LHCN-M2 (cell line): Measurements from ENCODE around the gene SULT4A1. TPM values are rescaled to one million over a fixed set of nuclear protein-coding genes. Genes with fewer than 3 reads are reported as not detected.

ENCODE experiments used
- DNase-seq: peaks from one replicate; pipeline ENCODE4 v3.0.0-alpha.2; 2012; ENCODE audit warnings: low read depth
- total RNA-seq: library from RNA; depleted of rRNA; stranded (reverse); fragments of >200 nt; gene quantifications from 2 replicates; pipeline ENCODE4 v1.2.3, GENCODE V29; 2014

The SULT4A1 gene
- total RNA-seq, 1 experiment from 2014 or later, result 0.06 TPM

DNA sequence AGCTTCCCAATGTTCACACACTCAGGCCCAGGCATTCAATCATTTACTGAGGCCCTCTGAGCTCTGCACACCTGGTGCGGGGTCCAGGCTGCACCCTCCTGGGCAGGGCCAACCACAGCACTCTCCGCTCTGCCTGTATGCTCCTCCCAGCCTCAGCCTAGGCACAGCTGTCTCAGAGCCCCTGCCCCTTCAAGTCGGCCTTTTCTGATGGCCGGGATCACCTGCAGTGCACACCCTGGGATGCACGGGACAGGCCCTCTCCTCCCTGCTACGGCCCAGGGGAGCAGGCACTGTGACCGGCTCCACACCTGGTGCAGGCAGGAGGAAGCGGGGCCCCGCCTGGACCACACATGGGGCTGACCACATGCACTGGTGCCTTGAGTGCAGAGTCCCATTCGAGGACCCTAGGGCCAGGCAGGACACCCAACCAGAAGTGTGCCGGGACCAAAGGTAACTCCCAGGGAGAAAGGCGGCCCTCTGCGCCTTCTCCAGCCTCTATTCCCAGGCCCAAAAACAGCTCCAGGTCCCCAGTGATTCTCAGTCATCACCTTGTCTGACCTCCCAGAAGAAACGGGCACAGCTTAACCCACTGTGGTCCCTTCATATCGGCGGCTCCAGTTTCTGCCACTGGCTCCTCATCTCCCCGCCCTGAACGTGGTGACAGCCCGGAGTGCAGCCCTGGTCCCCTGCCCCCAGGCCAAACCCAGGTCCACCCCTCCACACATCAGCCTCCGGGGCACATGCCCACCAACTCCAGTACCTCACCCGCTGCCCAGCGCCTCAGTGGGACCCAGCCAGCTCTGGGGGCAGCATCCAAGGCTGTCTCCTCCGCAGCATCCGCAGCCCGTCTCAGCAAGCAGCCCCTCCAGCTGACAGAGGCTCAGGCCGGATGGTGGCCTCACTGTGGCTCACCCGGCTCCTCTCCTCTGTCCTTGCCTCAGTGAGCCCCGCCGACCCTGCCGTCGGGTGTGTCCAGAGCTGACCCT is 17.5 kb downstream of the SULT4A1 start:
- no peak for DNase-seq

DNA sequence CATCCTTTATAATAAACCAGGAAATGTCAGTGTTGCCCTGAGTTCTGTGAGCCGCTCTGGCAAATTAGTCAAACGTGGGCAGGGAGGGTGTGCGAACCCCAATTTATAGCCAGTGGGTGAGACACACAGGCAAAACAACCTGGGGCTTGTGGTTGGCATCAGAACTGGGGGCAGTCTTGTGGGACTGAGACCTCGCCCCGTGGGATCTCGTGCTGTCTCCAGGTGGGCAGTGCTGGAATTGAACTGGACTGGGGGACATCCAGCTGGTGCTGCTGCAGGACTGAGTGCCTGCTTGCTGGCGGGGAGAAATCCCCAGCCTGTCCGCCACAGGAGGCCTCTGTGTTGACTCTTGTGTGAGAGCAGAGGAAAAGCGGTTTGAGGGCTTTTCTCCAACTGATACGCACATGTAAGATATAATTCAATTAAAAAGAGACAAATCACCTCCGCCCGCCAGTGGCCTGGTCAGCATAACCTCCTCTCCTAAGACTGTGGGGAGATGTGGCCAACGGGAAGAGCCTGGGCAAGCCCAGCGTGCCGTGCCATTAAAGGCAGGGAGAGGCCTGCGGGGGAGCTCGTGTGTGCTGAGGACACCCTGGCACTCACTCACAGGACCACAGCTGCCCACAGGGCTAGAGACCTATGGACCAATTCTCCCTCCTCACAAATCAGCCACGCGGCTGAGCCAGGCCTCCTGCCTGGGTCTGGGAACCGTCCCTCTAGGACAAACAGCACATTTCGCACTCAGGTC is 18.4 kb downstream of the SULT4A1 start:
- no peak for DNase-seq

DNA sequence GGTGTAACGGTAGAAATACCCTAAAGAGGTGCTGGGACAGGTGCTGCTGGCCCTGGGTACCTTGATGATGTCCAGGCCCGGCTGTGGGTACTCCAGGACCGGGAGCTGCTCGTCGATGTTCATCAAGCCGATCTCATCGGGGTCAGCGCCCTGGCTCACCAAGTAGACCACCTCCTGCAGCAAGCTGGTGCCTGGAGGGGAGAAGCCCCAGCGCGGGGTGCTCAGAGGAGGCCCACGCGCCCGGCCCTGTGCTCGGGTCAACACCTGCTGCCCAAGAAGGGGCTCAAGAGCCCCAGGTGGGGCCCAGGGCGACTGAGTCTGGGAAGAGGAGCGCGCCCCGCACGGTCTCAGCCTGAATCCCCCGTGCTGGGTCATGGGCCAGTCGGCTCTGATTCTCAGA is 20.6 kb downstream of the SULT4A1 start:
- DNase-seq, result no peak

DNA sequence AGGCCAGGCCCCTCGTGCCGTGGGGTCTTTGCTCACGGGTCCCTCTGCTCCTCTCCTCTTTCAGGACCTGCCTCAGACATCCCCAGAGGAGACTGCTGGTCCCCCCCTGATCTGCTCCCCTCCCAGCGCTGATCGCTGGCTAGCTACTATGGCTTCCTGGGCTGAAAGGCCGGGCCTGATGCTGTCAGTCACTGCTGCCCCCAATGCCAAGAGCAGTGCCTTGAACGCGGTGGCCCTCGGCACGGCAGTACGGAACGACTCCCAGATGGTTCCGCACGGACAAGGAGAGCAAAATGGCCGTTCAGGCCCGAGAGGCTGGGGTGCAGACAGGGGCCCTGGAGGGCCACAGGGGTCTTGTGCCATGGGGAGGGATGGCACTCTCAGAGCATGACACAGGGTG is 21.5 kb downstream of the SULT4A1 start:
- DNase-seq, result no peak

DNA sequence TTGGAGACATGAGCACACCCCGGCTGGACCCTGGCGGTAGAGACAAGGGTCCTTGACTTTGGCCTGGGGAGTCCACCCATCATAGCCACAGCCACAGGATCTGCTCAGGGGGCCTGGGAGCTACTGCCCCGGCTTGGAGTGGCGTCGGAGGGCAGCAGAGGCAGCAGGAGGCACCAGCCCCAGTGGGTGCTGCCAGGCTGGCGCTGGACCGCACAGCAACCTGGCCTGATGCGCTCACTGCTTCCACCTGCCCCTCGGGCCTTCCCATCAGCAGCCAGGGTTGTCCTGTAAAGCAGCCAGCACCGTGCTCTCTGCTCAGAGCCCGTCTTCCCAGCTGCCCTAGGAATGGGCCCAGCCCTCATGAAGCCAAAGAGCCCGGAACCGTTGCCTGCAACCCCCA is 21.9 kb downstream of the SULT4A1 start:
- no peak for DNase-seq

DNA sequence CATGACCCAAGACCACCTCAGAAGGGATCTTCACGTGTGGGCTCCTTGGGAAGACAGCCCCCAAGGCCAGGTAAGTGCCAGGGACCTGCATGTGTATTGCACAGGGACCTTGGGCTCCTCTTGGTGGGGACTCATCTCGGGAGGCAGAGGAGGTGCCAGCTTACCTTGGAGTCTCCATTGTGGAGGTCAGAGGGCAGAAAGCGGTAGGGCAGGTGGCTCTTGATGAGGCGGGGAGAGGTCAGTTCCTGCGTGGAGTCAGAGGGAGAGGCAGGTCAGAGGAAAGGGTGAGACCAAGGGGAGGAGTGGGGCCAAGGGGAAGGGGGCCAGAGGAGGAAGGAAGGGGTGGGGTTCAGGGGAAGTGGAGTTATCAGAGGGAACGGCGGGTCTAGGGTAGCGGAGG is 22.5 kb downstream of the SULT4A1 start:
- DNase-seq, result no peak

DNA sequence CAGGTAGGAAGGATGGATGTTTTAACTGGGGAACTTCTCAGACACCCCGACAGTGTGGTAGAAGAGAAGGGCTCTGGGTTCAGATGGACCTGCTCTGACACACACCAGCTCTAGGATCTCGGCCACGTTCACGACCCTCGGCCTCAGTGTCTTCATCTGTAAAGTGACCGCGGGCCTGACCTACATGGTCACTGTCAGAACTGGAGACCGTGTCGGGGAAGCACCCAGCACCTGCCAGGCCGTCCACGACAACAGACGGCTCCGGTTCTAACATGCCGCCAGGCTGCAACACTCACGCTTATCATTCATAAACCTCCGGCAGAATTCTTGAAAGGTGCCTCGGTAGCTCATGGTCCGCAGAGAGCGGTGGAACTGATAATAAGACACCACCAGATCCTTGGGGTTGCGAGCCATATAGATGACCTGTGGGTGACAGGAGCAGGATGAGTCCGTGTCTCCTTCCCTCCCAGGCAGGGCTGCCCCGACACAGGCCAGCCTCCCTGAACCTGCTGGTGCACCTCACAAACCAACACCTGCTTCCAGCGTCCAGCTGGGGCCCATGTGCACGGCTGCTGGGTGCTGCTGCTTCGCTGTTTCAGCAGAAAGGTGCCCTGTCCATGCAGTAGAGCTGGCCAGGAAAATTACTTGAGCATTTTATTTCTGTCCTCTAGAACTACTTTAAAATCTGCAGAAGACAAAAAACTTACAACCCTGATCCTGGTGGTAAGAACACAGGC is 23.6 kb downstream of the SULT4A1 start:
- DNase-seq, result no peak

DNA sequence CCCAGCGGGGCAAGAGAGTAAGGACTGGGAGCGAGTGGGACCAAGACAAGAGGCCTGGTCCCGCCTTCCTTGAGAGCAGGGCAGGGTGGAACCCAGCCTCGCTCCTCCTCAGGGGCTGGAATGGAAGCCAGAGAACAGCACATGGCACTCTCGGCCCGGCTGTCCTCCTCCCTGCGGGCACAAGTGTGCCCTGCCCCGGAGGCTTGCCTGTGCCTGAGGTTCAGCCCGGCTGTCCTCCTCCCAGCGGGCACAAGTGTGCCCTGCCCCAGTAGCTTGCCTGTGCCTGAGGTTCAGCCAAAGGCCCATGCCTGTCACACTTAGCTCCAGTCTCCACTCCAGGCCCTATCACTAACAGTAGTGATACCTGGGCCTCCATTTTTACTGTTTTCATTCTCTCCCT is 24.2 kb downstream of the SULT4A1 start:
- DNase-seq, result no peak

DNA sequence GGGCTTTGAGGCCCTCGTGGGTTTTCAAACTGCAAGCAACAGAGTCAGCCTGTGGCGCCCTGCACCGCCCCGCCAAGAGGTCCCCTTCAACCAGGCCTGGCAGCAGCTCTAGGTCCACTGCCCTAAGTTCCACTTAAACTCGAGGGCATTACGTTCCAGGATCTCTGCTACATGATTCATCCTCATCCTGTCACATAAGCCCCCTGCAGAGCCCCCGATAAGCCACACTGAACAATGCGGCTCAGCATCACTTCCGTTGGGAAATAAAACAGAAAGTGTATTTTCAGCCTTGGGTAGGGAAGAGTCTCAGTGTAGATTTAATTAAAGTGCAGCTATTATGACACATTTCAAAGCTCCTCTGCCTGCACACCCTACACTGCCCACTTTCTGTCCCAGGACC is 24.6 kb downstream of the SULT4A1 start:
- no peak for DNase-seq

DNA sequence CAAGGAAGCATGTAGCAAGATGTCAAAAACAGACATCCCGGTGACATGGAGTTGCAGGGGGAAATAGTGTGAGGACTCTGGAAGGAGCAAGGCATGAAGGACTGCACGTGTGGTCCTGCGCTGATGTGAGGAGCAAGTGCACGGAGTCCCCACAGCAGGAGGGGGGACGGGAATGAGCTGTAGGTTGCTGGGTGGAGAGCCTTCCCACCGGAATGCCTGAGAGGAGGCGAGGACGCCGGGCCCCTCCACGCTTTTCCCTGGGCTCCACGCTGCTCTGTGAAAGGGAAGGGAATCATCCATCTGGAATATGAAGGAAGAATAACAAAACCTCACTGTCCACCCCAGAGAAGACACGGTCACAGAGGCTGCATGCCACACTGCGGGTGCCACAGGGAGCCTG is 26.6 kb downstream of the SULT4A1 start:
- no peak for DNase-seq

DNA sequence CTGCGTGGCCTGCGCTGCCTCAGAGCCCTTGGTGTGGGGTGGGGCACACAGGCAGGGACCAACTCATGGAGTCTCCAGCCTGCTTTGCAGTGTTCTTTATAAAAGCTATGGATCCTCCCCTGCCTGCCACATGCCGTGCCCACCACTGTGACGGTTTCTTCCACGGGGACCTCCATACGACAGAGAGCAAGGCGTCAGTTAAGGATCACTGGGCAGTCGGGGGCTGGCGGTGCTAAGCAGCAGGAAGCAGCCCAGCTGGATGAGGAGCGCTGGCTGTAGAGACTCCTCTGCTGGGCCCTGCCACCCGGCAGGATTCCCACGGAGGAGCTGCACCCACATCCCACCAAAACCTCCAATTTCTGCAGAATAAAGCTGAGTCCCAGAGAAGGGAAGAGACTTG is 27.1 kb downstream of the SULT4A1 start:
- no peak for DNase-seq

DNA sequence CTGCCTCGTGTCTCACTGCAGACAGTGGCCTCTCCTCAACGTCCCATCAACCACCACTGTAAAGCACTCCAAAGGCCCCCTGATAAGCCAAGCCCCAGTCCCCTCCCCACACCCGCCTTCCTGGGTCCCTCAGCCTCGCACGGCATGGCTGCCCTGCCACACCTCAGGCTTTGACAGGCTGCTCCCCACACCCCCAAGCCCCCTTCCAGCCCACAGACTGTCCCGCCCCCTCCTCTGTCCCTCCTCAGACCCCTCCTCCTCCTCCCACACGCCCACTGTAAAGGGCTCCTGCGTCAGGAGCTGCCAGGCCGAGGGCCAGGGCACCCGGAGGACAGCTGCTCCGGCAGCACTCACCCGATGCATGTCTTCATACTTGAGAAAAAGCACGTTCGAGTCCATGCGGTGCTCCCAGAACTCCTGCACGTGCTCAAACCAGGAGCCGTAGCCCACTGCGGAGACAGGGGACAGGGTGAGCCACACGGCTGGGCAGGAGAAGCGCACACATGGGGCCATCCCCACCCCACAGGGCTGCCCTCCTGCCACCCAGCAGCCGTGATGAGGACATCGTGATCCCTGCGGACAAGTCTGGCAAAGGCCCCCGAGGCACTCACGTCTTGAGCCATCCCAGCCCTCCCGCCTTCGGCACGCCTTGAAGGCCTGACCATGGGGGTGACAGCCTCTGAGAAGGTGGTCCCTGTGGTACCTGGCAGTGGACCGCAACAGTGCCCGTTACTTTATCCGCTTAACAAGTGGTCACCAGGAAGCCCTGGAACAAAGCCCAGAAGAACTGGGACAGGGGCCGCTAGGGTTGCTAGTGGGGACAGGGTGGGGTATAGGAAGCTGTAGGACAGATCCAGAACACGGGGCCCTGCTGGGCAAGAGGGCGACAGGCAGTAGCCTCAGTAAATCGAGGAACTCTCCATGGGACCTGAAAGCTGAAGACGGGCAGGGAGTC is 28.8 kb downstream of the SULT4A1 start:
- DNase-seq, result no peak

DNA sequence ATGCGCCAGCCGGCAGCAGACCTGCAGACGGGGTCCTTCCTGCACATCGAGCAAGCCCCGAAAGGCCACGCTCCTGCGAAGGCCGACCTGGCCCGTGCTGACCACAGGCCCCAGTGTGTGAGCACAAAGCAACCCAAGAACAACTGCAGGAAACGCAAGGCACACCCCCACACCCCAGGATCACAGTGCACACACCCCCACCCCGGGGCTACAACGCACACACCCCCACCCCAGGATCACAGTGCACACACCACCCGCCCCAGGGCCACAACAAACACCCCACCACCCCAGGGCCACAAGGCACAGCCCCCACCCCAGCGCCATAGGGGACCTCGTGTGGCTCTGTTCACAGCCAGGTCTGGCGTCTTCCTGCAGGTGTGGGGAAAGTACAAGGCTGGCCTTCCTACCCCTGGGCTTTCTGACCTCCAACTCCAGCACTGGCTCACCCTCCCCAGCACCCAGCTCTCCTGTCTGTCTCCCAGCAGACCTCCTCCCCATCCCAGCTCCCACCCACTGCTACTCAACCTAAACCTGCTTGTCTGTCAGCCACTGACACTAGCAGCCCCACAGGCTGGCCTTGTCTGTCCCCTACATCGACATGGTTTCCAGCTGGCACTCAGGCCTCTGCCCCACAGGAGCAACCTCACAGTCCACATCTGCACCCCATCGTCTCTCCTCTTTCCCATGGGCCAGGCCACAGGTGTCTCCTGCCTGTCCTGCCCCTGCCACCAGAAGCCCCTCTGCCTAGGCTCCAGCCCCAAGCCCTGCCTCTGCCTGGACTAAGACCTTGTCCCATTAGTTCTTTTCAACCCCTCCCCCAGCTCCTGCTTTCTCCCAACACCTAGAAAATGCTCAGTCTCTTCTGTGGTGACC is 29.7 kb downstream of the SULT4A1 start:
- DNase-seq, result no peak

DNA sequence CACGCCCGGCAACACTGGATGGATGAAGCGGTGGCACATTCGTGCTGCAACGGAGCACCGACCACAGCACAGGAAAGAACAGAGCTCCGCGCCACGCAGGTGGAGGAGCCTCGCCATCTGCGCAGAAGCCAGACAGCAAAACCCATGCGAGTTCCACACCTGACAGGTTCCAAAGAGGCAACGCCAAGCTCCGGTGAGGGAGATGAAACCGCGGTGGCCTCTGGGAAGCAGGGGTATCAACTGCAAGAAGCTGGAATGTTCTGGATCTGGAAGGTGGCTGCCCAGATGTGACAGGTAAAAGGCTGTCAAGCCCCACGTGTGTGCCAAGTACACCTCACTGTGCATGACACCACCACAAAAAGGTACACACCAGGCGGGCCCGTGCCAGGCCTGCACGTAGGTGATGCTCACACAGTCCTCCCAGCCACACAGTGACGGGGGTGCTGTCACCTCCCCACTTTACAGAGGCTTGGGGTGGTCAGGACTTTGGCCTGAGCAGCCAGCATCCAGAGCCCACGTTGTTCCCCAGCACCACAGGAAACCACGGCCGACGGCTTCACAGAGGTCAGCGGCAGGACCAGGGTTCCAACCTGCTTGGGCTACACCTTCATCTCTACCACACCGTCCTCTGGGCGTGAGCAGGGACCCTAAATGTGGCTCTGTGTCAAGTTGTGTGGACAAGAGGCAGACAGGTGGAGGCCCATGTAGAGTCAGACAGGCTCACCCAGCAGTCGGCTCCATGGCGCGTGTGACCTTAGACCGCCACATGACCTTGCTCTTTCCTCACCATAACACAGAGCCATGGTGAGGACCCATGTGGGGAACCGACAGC is 30.5 kb downstream of the SULT4A1 start:
- DNase-seq, result no peak

DNA sequence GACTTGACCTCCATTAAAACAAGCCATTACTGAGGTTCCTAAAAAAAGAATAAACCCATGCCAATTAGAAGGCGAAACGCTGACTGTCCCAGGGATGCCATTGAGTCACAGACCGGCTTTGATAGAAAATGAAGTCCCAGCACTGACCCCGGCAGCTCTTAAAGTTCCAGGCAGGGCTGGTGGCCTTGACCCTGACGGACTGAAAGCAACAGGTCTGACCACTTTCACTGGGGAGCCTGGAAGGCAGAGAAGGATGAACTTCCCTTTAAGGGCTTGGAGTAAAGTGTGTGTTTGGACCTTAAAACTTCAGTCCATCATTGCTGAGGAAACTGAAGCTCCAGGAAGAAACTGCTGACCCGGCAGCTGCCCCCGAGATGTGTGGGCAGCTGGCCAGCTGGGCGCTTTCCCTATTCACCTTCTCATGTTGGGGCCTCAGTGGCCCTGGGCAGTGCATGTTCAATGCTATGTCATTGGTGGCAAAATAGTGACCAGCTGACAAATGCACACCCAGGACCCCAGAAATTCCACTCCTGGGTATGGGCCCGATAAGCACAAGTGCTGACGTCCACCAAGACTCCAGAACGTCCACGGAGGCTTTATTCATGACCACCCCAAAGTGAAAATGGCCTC is 31.3 kb downstream of the SULT4A1 start:
- no peak for DNase-seq

DNA sequence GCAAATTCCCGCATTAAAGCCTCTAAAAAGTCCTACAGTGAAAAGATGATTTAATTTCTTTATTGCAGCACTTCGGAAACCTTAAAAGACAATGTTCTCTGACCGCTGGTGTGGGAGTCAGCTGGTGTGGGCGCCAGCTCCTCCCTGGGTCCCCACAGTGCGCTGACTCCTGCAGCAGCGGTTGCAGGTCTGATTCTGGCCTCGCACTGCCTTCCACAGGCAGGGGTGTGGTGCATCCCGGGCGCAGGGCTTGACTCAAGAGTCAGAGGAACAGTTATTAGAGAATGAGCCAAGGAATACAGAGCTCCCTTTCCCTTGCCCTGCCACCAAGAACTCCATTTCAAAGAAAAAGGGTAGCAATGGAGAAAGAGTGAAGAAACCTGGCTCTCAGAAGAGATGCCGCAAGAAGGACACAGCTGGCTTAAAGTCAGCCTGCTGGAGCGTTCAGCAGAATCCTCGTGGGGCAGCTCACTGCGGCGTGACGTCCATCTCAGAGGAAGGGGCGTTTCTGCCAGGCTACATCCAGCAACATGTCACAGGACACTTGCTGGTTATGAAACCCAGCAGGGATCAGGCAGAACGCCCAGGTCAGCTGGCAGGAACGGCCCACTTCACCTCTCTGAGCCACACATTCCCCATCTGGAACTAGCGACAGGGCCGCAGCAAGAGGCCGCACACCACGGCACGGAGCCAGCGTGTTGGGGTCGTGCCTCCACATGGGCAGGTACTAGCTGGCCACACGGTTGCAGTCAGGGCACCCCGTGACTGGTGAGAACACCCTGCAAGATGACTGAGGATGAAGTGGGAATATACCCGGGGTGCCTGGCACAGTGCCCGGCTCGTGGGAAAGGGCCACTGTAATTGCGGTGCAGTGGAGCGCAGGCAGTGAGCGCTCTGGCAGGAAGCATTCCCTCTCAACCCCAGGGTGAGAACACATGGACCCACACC is 32.1 kb downstream of the SULT4A1 start:
- DNase-seq, result no peak
